Stimulated activated CD8-positive, alpha-beta memory T cell treated with anti-CD3 and anti-CD28 coated beads, Interleukin-12 subunit alpha, Interleukin-12 subunit beta, amount 100 ng/mL, for 1 hour (primary cell): ENCODE measurements around the gene GLIS1.
"Not testable (repeated sequence)": the region's sequence is repeated elsewhere in the genome, so short reads cannot be mapped to it uniquely, and the experiment has no call there.

ENCODE experiments used
- DNase-seq: peaks from one replicate; pipeline ENCODE4 v3.0.0-alpha.2; 2020; ENCODE audit warnings: low read depth

Gene GLIS1

GRCh38 chr1:53561503-53562105 is 177.4 kb downstream of the GLIS1 start:
- no peak for DNase-seq

GRCh38 chr1:53560581-53561502 is 178.1 kb downstream of the GLIS1 start:
- DNase-seq, result no peak

GRCh38 chr1:53559854-53560580 is 178.9 kb downstream of the GLIS1 start:
- DNase-seq, result no peak

- DNase-seq, result no peak
Measured at GRCh38 chr1:53559391-53559815, 179.6 kb downstream of the GLIS1 start.

- DNase-seq, result no peak
Measured at GRCh38 chr1:53558739-53559315, 180.1 kb downstream of the GLIS1 start.

GRCh38 chr1:53557830-53558738 is 180.9 kb downstream of the GLIS1 start:
- no peak for DNase-seq

- no peak for DNase-seq
Measured at GRCh38 chr1:53557369-53557768, 181.6 kb downstream of the GLIS1 start.

- DNase-seq, result no peak
Measured at GRCh38 chr1:53556657-53557227, 182.2 kb downstream of the GLIS1 start.

- DNase-seq, result not testable (repeated sequence)
Measured at GRCh38 chr1:53555620-53556326, 183.2 kb downstream of the GLIS1 start.

GRCh38 chr1:53554592-53555305 is 184.2 kb downstream of the GLIS1 start:
- DNase-seq, result no peak

- no peak for DNase-seq
Measured at GRCh38 chr1:53553734-53554509, 185.0 kb downstream of the GLIS1 start.

- no peak for DNase-seq
Measured at GRCh38 chr1:53552981-53553733, 185.8 kb downstream of the GLIS1 start.

GRCh38 chr1:53552146-53552861 is 186.7 kb downstream of the GLIS1 start:
- DNase-seq, result no peak

GRCh38 chr1:53551428-53551995 is 187.5 kb downstream of the GLIS1 start:
- DNase-seq, result no peak

- no peak for DNase-seq
Measured at GRCh38 chr1:53550201-53550741, 188.7 kb downstream of the GLIS1 start.

- DNase-seq, result no peak
Measured at GRCh38 chr1:53549781-53550180, 189.2 kb downstream of the GLIS1 start.

- DNase-seq, result no peak
Measured at GRCh38 chr1:53549287-53549686, 189.7 kb downstream of the GLIS1 start.
